GM12892 (cell line): ENCODE measurements around the gene NBR1.

Experiments used
- POLR2A ChIP-seq: IDR thresholded peaks from 2 replicates; pipeline ENCODE4 v1.6.1; 2011; ENCODE audit warnings: low read depth, low read length, control low read depth
- POLR2AphosphoS5 ChIP-seq: IDR thresholded peaks from 2 replicates; pipeline ENCODE4 v1.6.1; 2011; ENCODE audit warnings: low read depth, low read length, control low read depth
- TAF1 ChIP-seq: IDR thresholded peaks from 2 replicates; pipeline ENCODE4 v1.6.1; 2011; ENCODE audit warnings: low read depth, mild to moderate bottlenecking, control low read depth, low read length, borderline replicate concordance

DNA sequence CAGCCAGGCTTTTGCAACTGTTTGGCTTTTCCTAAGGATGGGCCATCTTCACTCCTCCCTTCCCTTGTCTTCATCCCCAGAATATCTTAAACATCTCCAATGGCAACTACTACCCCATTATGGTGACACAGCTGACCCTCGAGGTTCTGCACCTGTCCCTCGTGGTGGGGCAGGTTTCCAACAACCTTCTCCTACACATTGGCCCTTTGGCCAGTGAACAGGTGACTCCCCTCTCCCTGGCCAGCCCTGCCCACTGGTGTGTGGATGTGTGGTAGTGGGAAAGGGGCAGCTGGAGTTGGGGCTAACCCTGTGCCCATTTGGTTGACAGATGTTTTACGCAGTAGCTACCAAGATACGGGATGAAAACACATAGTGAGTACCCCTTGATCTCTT is 45.4 kb downstream of the NBR1 start:
- TF ChIP-seq POLR2AphosphoS5 = no peak
- TF ChIP-seq POLR2A = no peak
- no peak for TF ChIP-seq TAF1
